ENCODE data around the gene TUBA1C.

The TUBA1C gene

DNA sequence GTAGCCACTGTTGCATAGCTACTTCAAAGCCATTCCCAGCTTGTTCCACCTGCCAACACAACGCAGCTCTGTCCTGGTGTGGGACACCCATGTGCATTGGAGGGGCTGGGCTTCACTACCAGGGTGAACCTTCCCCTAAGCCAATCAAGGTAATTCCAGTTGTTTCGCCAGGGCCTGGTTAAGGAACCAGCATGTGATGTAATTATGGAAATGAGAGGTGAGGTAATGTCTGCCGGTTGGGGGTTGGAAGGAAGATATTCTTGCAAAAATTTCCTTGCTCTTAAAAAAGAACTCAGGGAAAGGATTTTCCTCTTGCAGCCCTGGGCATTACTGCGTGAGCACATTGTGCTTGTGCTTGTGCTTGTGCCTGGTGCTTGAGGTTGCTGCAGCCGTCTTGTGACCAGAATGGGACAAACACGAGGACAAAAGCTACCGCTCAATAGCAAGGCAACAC lies 14.9 kb downstream of the TUBA1C start (continued):
- no peak for TF ChIP-seq ZNF433 (tag by site-specific recombination; IDR thresholded peaks at IDR 0.05; ENCODE audit: low read depth)
- TF ChIP-seq ZNF174 (tag by site-specific recombination; IDR thresholded peaks at IDR 0.05): no peak
- TF ChIP-seq ZNF791 (tag by site-specific recombination; IDR thresholded peaks at IDR 0.05): no peak
- no peak for TF ChIP-seq ZNF473 (tag by site-specific recombination; IDR thresholded peaks at IDR 0.05)
- TF ChIP-seq PRDM1 (tag by site-specific recombination; IDR thresholded peaks at IDR 0.05): peak; percentile 56; the same call in 1 of the 2 replicates
- peak; percentile 72 for TF ChIP-seq ZEB2 (tag by site-specific recombination; IDR thresholded peaks at IDR 0.05)
- TF ChIP-seq ZBTB6 (tag by site-specific recombination; IDR thresholded peaks at IDR 0.05): no peak
- no peak for TF ChIP-seq ZNF223 (tag by site-specific recombination; IDR thresholded peaks at IDR 0.05)
- TF ChIP-seq, protein P1, sequence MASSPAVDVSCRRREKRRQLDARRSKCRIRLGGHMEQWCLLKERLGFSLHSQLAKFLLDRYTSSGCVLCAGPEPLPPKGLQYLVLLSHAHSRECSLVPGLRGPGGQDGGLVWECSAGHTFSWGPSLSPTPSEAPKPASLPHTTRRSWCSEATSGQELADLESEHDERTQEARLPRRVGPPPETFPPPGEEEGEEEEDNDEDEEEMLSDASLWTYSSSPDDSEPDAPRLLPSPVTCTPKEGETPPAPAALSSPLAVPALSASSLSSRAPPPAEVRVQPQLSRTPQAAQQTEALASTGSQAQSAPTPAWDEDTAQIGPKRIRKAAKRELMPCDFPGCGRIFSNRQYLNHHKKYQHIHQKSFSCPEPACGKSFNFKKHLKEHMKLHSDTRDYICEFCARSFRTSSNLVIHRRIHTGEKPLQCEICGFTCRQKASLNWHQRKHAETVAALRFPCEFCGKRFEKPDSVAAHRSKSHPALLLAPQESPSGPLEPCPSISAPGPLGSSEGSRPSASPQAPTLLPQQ (tag by site-specific recombination; IDR thresholded peaks at IDR 0.05): 0 out of 2 replicates have a peak, but pooled peaks have one; percentile 65
- 0 out of 2 replicates have a peak, but pooled peaks have one; percentile 15 for TF ChIP-seq MZF1 (tag by site-specific recombination; IDR thresholded peaks at IDR 0.05; ENCODE audit: borderline replicate concordance)
- TF ChIP-seq ZNF302 (tag by site-specific recombination; IDR thresholded peaks at IDR 0.05; ENCODE audit: low read depth): no peak
- no peak for TF ChIP-seq WT1 (tag by site-specific recombination; IDR thresholded peaks at IDR 0.05)
- TF ChIP-seq KLF7 (tag by site-specific recombination; IDR thresholded peaks at IDR 0.05; ENCODE audit: borderline replicate concordance): no peak
- peak; percentile 28; the same call in 1 of the 2 replicates for TF ChIP-seq KLF8 (tag by site-specific recombination; IDR thresholded peaks at IDR 0.05)
- TF ChIP-seq TRIM28 (IDR thresholded peaks at IDR 0.05; ENCODE audit: borderline replicate concordance, low read length): peak; percentile 70; the same call in 1 of the 2 replicates
- TF ChIP-seq ZNF549 (tag by site-specific recombination; IDR thresholded peaks at IDR 0.05): no peak
- peak; percentile 67; the same call in 1 of the 2 replicates for TF ChIP-seq ZNF157 (tag by site-specific recombination; IDR thresholded peaks at IDR 0.05)
- TF ChIP-seq, protein P2, sequence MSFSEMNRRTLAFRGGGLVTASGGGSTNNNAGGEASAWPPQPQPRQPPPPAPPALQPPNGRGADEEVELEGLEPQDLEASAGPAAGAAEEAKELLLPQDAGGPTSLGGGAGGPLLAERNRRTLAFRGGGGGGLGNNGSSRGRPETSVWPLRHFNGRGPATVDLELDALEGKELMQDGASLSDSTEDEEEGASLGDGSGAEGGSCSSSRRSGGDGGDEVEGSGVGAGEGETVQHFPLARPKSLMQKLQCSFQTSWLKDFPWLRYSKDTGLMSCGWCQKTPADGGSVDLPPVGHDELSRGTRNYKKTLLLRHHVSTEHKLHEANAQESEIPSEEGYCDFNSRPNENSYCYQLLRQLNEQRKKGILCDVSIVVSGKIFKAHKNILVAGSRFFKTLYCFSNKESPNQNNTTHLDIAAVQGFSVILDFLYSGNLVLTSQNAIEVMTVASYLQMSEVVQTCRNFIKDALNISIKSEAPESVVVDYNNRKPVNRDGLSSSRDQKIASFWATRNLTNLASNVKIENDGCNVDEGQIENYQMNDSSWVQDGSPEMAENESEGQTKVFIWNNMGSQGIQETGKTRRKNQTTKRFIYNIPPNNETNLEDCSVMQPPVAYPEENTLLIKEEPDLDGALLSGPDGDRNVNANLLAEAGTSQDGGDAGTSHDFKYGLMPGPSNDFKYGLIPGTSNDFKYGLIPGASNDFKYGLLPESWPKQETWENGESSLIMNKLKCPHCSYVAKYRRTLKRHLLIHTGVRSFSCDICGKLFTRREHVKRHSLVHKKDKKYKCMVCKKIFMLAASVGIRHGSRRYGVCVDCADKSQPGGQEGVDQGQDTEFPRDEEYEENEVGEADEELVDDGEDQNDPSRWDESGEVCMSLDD (tag by site-specific recombination; IDR thresholded peaks at IDR 0.05): no peak
- no peak for TF ChIP-seq ZNF214 (tag by site-specific recombination; IDR thresholded peaks at IDR 0.05; ENCODE audit: borderline replicate concordance)
- peak; percentile 19; the same call in 1 of the 2 replicates for TF ChIP-seq ZBTB8A (tag by site-specific recombination; IDR thresholded peaks at IDR 0.05)
- TF ChIP-seq ZNF600 (tag by site-specific recombination; IDR thresholded peaks at IDR 0.05): peak; percentile 97
- peak; percentile 30; the same call in 1 of the 2 replicates for TF ChIP-seq ZFP69B (tag by site-specific recombination; IDR thresholded peaks at IDR 0.05)
- TF ChIP-seq, protein P3, sequence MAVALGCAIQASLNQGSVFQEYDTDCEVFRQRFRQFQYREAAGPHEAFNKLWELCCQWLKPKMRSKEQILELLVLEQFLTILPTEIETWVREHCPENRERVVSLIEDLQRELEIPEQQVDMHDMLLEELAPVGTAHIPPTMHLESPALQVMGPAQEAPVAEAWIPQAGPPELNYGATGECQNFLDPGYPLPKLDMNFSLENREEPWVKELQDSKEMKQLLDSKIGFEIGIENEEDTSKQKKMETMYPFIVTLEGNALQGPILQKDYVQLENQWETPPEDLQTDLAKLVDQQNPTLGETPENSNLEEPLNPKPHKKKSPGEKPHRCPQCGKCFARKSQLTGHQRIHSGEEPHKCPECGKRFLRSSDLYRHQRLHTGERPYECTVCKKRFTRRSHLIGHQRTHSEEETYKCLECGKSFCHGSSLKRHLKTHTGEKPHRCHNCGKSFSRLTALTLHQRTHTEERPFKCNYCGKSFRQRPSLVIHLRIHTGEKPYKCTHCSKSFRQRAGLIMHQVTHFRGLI (tag by site-specific recombination; IDR thresholded peaks at IDR 0.05): no peak
- TF ChIP-seq ZNF585B (tag by site-specific recombination; IDR thresholded peaks at IDR 0.05): no peak
- peak; percentile 84 for TF ChIP-seq ZBTB17 (tag by site-specific recombination; IDR thresholded peaks at IDR 0.05)
- peak; percentile 61 for TF ChIP-seq PRDM10 (tag by site-specific recombination; IDR thresholded peaks at IDR 0.05)
- peak; percentile 87 for TF ChIP-seq ZNF629 (tag by site-specific recombination; IDR thresholded peaks at IDR 0.05)
- TF ChIP-seq ZNF138 (tag by site-specific recombination; IDR thresholded peaks at IDR 0.05; ENCODE audit: borderline replicate concordance): no peak
- no peak for TF ChIP-seq ZNF621 (tag by site-specific recombination; IDR thresholded peaks at IDR 0.05)
- no peak for TF ChIP-seq ZNF311 (tag by site-specific recombination; IDR thresholded peaks at IDR 0.05; ENCODE audit: borderline replicate concordance)
- no peak for TF ChIP-seq ZNF596 (tag by site-specific recombination; IDR thresholded peaks at IDR 0.05)
- peak; percentile 75 for TF ChIP-seq ZNF366 (tag by site-specific recombination; conservative IDR thresholded peaks at IDR 0.05)
